AG08396 (cell line): ENCODE measurements around the gene PTPN20.

Experiments used
- DNase-seq: peaks from one replicate; pipeline ENCODE4 v3.0.0; 2012; ENCODE audit warnings: low spot score, mixed read lengths

The PTPN20 gene

GRCh38 chr10:47049056-47049851 is 138.0 kb downstream of the PTPN20 start:
- DNase-seq, result no peak

GRCh38 chr10:47049906-47050305 is 138.7 kb downstream of the PTPN20 start:
- no peak for DNase-seq

- no peak for DNase-seq
These were observed 139.6 kb downstream of the PTPN20 start for GRCh38 chr10:47050618-47051455.

GRCh38 chr10:47051741-47052238 is 140.6 kb downstream of the PTPN20 start:
- DNase-seq, result no peak
